Vagina (tissue), 2 donors: ENCODE data around the gene TOPORS. TPM values are rescaled to one million over a fixed set of nuclear protein-coding genes. Genes with fewer than 3 reads are reported as not detected.
"Not testable (repeated sequence)": the region's sequence is repeated elsewhere in the genome, so short reads cannot be mapped to it uniquely, and the experiment has no call there.

Experiments used
- DNase-seq, 2 donors: peaks; one replicate each; pipeline ENCODE4 v3.0.0-alpha.2; 2017; ENCODE audit errors: extremely low spot score in 2 of 2
- H3K27ac ChIP-seq: fragments of 200-600 bp; sonication (generic); one replicate; pipeline ENCODE4 v1.5.1; 2019
- H3K27me3 ChIP-seq: fragments of 200-600 bp; sonication (generic); one replicate; pipeline ENCODE4 v1.5.1; 2019
- H3K36me3 ChIP-seq, 2 donors: fragments of 200-600 bp; sonication (generic); one replicate each; pipeline ENCODE4 v1.5.1; 2017 to 2019
- H3K4me1 ChIP-seq: fragments of 200-600 bp; sonication (generic); one replicate; pipeline ENCODE4 v1.5.1; 2019
- H3K4me3 ChIP-seq, 2 donors: fragments of 200-600 bp; sonication (generic); 1 replicate in 1 of 2; 2 replicates in 1 of 2; pipeline ENCODE4 v1.5.1; 2016 to 2019
- H3K9me3 ChIP-seq: fragments of 200-600 bp; sonication (generic); one replicate; pipeline ENCODE4 v1.5.1; 2019
- CTCF ChIP-seq, 3 experiments: fragments of 450-650 bp in 2 of 3; fragments of 200-600 bp in 1 of 3; sonication (generic) in 1 of 3; IDR thresholded peaks; one replicate each; pipeline ENCODE4 v1.5.1; 2017 to 2019; ENCODE audit warnings: antibody characterized with exemption in 3 of 3, mild to moderate bottlenecking in 2 of 3, moderate library complexity in 2 of 3
- POLR2A ChIP-seq, 2 donors: fragments of 450-650 bp; IDR thresholded peaks; one replicate each; pipeline ENCODE4 v1.6.1; 2017; ENCODE audit warnings: antibody characterized with exemption in 2 of 2, mild to moderate bottlenecking in 2 of 2, moderate library complexity in 2 of 2
- POLR2AphosphoS5 ChIP-seq, 2 donors: sonication (generic); formaldehyde crosslinking; IDR thresholded peaks; one replicate each; pipeline ENCODE4 v1.9.0; 2017; ENCODE audit warnings: antibody characterized with exemption in 2 of 2, mild to moderate bottlenecking in 2 of 2, low read depth in 1 of 2; ENCODE audit not compliant: insufficient read depth in 1 of 2
- intact Hi-C: fragments of 100-400 bp; cut with DNase I; formaldehyde crosslinking; loops from one replicate; pipeline ENCODE4 v1.15.1; 2023
- total RNA-seq: library from RNA; depleted of rRNA; stranded (reverse); fragments of >200 nt; gene quantifications from one replicate; pipeline ENCODE4 v1.2.3, GENCODE V29; 2016

Gene TOPORS
- total RNA-seq, 1 donor from 2014 or later: 18.4 TPM

- DNase-seq: no peak
These were observed 922 bp downstream of the TOPORS start for GRCh38 chr9:32551276-32552051.

GRCh38 chr9:32550562-32551275 is 1.7 kb downstream of the TOPORS start:
- no peaks in the 10 kb centered on the region for H3K36me3 ChIP-seq
- peaks cover 45% of the 10 kb centered on the region for H3K4me1 ChIP-seq
- H3K9me3 ChIP-seq: no peaks in the 10 kb centered on the region
- H3K27ac ChIP-seq: peak overlapping the region; percentile 93
- intact Hi-C loops: no loop called here
- TF ChIP-seq POLR2A (IDR thresholded peaks at IDR 0.05): peak in 1 of 2 donors; percentile 49
- no peak for TF ChIP-seq CTCF (IDR thresholded peaks at IDR 0.05)
- TF ChIP-seq POLR2AphosphoS5 (IDR thresholded peaks at IDR 0.05; ENCODE audit: insufficient read depth in 1 of 2, low read depth in 1 of 2): peak; percentile 87 to 93
- peak overlapping the region; percentile 69 to 91 for H3K4me3 ChIP-seq
- DNase-seq: peak in 1 of 2 donors; percentile 94
- no peaks in the 10 kb centered on the region for H3K27me3 ChIP-seq

More at GRCh38 chr9:32551276-32552051, 922 bp downstream of the TOPORS start:
- peak overlapping the region; percentile 69 to 91 for H3K4me3 ChIP-seq
- H3K36me3 ChIP-seq: no peaks in the 10 kb centered on the region
- TF ChIP-seq CTCF (IDR thresholded peaks at IDR 0.05) (no peak), POLR2AphosphoS5 (IDR thresholded peaks at IDR 0.05; ENCODE audit: insufficient read depth in 1 of 2, low read depth in 1 of 2) (peak in 1 of 2 donors; percentile 44)
- no peaks in the 10 kb centered on the region for H3K9me3 ChIP-seq
- H3K27me3 ChIP-seq: no peaks in the 10 kb centered on the region
- peaks cover 38% of the 10 kb centered on the region for H3K4me1 ChIP-seq
- intact Hi-C loops: no loop called here
- peak overlapping the region; percentile 93 for H3K27ac ChIP-seq

GRCh38 chr9:32550150-32550561 is 2.2 kb downstream of the TOPORS start:
- no peaks in the 10 kb centered on the region for H3K27me3 ChIP-seq
- no peaks in the 10 kb centered on the region for H3K9me3 ChIP-seq
- no peak for TF ChIP-seq POLR2AphosphoS5 (IDR thresholded peaks at IDR 0.05; ENCODE audit: insufficient read depth in 1 of 2, low read depth in 1 of 2)
- TF ChIP-seq CTCF (IDR thresholded peaks at IDR 0.05): no peak
- TF ChIP-seq POLR2A (IDR thresholded peaks at IDR 0.05): no peak
- peak overlapping the region; percentile 93 for H3K27ac ChIP-seq
- peaks cover 49% of the 10 kb centered on the region for H3K4me1 ChIP-seq
- intact Hi-C loops: no loop called here
- peak overlapping the region; percentile 69 to 91 for H3K4me3 ChIP-seq
- no peak for DNase-seq
- H3K36me3 ChIP-seq: no peaks in the 10 kb centered on the region

GRCh38 chr9:32548213-32548612 is 4.2 kb downstream of the TOPORS start:
- peaks cover 45% of the 10 kb centered on the region for H3K4me1 ChIP-seq
- intact Hi-C loops: not testable (repeated sequence)

GRCh38 chr9:32545884-32546283 is 6.5 kb downstream of the TOPORS start:
- Histone ChIP-seq H3K4me1 (peaks cover 40% of the 10 kb centered on the region), H3K4me3 (no peak overlapping the region), H3K36me3 (peaks cover 0 to 22% of the 10 kb centered on the region in 2 donors), H3K27ac (no peak overlapping the region), H3K27me3 (no peaks in the 10 kb centered on the region), H3K9me3 (no peaks in the 10 kb centered on the region)
- TF ChIP-seq CTCF (IDR thresholded peaks at IDR 0.05) (no peak), POLR2A (IDR thresholded peaks at IDR 0.05) (no peak), POLR2AphosphoS5 (IDR thresholded peaks at IDR 0.05; ENCODE audit: insufficient read depth in 1 of 2, low read depth in 1 of 2) (no peak)
- no peak for DNase-seq
- intact Hi-C loops: no loop called here

More at GRCh38 chr9:32548213-32548612, 4.2 kb downstream of the TOPORS start:
- not testable (repeated sequence) for H3K27ac ChIP-seq, H3K27me3 ChIP-seq, DNase-seq, H3K36me3 ChIP-seq, H3K9me3 ChIP-seq, H3K4me3 ChIP-seq
